ENCODE results near the gene CHRNA1. TPM values are rescaled to one million over a fixed set of nuclear protein-coding genes. Genes with fewer than 3 reads are reported as not detected.

CHRNA1 gene
- total and polyA plus RNA-seq, 2 experiments from 2014 or later = 0.16 TPM; not detected in 1

GRCh38 chr2:174703430-174703829, 60.8 kb downstream of the CHRNA1 start:
- no peaks in the 10 kb centered on the region for H3K4me1 ChIP-seq (ENCODE audit: insufficient read depth)
- 38 to 40% methylated on average over 3 of the region's 3 CpGs for WGBS, 2 experiments (ENCODE audit: low coverage in 1 of 2, low lambda C conversion rate in 2 of 2, missing lambda C conversion rate in 2 of 2)

GRCh38 chr2:174702541-174702940, 61.7 kb downstream of the CHRNA1 start:
- Histone ChIP-seq H3K9me3 (ENCODE audit: low read depth) (no peaks in the 10 kb centered on the region), H3K9me2 (ENCODE audit: insufficient read depth) (no peaks in the 10 kb centered on the region), H3K79me2 (ENCODE audit: insufficient read depth) (no peaks in the 10 kb centered on the region), H2AFZ (no peak overlapping the region), H3K4me1 (ENCODE audit: insufficient read depth) (no peaks in the 10 kb centered on the region), H4K20me1 (ENCODE audit: insufficient read depth) (no peaks in the 10 kb centered on the region), H3K9ac (no peak overlapping the region), H3K4me2 (ENCODE audit: unreplicated experiment) (no peak overlapping the region), H3K4me3 (no peak overlapping the region), H3K36me3 (ENCODE audit: low read depth) (no peaks in the 10 kb centered on the region), H3K27ac (no peak overlapping the region), H3K27me3 (replicated peaks; ENCODE audit: insufficient read depth) (no peaks in the 10 kb centered on the region; the same call in 1 of the 2 replicates), H3F3A (ENCODE audit: insufficient read depth) (no peaks in the 10 kb centered on the region)
- in situ Hi-C loops (cut with MboI) = loop anchor here (25.0 kb wide), 1 partner anchor 610 kb away; no protein-coding TSS in a partner anchor
- no peak for DNase-seq
- TF ChIP-seq EZH2phosphoT487 (IDR thresholded peaks at IDR 0.05; ENCODE audit: insufficient read depth, low read depth) (no peak), EZH2 (IDR thresholded peaks at IDR 0.05; ENCODE audit: insufficient read depth, poor library complexity, severe bottlenecking) (no peak)
- 13 to 22% methylated on average over 3 of the region's 3 CpGs for WGBS, 2 experiments (ENCODE audit: low coverage in 1 of 2, low lambda C conversion rate in 2 of 2, missing lambda C conversion rate in 2 of 2)

More at GRCh38 chr2:174703430-174703829, 60.8 kb downstream of the CHRNA1 start:
- no peaks in the 10 kb centered on the region; the same call in 1 of the 2 replicates for H3K27me3 ChIP-seq (replicated peaks; ENCODE audit: insufficient read depth)
- H3F3A ChIP-seq (ENCODE audit: insufficient read depth) = no peaks in the 10 kb centered on the region
- in situ Hi-C loops (cut with MboI) = loop anchor here (25.0 kb wide), 1 partner anchor 609 kb away; no protein-coding TSS in a partner anchor
- DNase-seq = no peak
- H3K36me3 ChIP-seq (ENCODE audit: low read depth) = no peaks in the 10 kb centered on the region
- H3K9me2 ChIP-seq (ENCODE audit: insufficient read depth) = no peaks in the 10 kb centered on the region
- H3K9me3 ChIP-seq (ENCODE audit: low read depth) = no peaks in the 10 kb centered on the region
- no peak overlapping the region for H3K4me2 ChIP-seq (ENCODE audit: unreplicated experiment)
- no peak overlapping the region for H2AFZ ChIP-seq
- no peaks in the 10 kb centered on the region for H4K20me1 ChIP-seq (ENCODE audit: insufficient read depth)
- no peak overlapping the region for H3K4me3 ChIP-seq
- H3K27ac ChIP-seq = no peak overlapping the region
- no peaks in the 10 kb centered on the region for H3K79me2 ChIP-seq (ENCODE audit: insufficient read depth)
- TF ChIP-seq EZH2 (IDR thresholded peaks at IDR 0.05; ENCODE audit: insufficient read depth, poor library complexity, severe bottlenecking) (no peak), EZH2phosphoT487 (IDR thresholded peaks at IDR 0.05; ENCODE audit: insufficient read depth, low read depth) (no peak)
- H3K9ac ChIP-seq = no peak overlapping the region

DNA sequence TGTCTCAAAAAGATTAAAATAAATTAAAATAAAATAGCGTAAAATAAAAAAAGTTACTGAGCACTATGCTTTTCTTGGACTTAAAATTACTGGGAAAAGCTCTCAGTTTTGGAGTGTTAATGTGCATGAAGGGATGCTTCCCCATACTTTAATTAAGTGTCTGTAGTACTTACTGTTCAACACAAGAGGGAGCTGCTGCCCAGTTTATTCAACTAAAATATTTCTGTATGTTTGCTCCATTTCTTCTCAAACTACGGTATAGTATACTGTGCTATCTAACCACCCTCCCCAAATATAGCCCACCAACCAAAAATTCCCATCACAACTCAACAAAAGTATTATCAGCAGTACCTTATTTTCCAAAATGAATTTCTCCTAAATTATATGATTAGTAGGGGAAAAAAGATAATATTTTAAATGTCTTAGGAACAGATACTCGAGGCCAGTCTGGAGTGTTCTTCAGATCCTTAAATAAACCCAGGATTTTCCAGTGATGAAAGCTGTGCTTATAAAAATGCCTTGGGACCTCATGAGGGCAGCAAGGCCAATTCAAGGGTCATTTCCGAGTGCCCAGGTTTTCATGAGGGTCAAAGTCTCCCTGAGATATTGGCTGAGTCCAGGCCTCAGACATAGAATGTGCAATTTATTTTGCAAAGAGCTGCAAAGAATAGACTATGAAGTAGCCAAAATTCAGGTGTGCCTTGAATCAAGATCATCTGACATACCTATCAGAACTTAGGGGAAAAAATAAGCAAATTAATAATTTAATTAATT, 64.1 kb downstream of the CHRNA1 start:
- H3K79me2 ChIP-seq (ENCODE audit: insufficient read depth) = no peaks in the 10 kb centered on the region
- H3K9ac ChIP-seq = no peak overlapping the region
- H3K4me3 ChIP-seq = no peak overlapping the region
- 0 out of 2 replicates have a peak overlapping the region, but pooled peaks have one; percentile 8 for H2AFZ ChIP-seq
- no peaks in the 10 kb centered on the region; the same call in none of the 2 replicates for H3K27me3 ChIP-seq (replicated peaks; ENCODE audit: insufficient read depth)
- peak; percentile 67 for DNase-seq
- no peaks in the 10 kb centered on the region for H3F3A ChIP-seq (ENCODE audit: insufficient read depth)
- in situ Hi-C loops (cut with MboI) = loop anchor here (10.0 to 25.0 kb wide), 2 partner anchors 235 to 612 kb away; no protein-coding TSS in a partner anchor
- H3K4me2 ChIP-seq (ENCODE audit: unreplicated experiment) = no peak overlapping the region
- H4K20me1 ChIP-seq (ENCODE audit: insufficient read depth) = no peaks in the 10 kb centered on the region
- H3K9me3 ChIP-seq (ENCODE audit: low read depth) = no peaks in the 10 kb centered on the region
- no peaks in the 10 kb centered on the region for H3K36me3 ChIP-seq (ENCODE audit: low read depth)
- H3K4me1 ChIP-seq (ENCODE audit: insufficient read depth) = no peaks in the 10 kb centered on the region
- no peak for TF ChIP-seq EZH2phosphoT487 (IDR thresholded peaks at IDR 0.05; ENCODE audit: insufficient read depth, low read depth)
- no peak for TF ChIP-seq EZH2 (IDR thresholded peaks at IDR 0.05; ENCODE audit: insufficient read depth, poor library complexity, severe bottlenecking)
- H3K27ac ChIP-seq = no peak overlapping the region
- 38 to 40% methylated on average over 4 of the region's 4 CpGs for WGBS, 2 experiments (ENCODE audit: low coverage in 1 of 2, low lambda C conversion rate in 2 of 2, missing lambda C conversion rate in 2 of 2)
- no peaks in the 10 kb centered on the region for H3K9me2 ChIP-seq (ENCODE audit: insufficient read depth)

Other genes with a start within 250 kb of the CHRNA1 start
- 20.1 and 21.4 TPM in 2 replicates for gene WIPF1, start 166.7 kb downstream of the CHRNA1 start, total RNA-seq (2014; rRNA removed; shearing (Covaris generic))
- gene WIPF1, start 166.7 kb downstream of the CHRNA1 start, polyA plus RNA-seq (2016; fragmentation: Nextera tagmentation; extraction: Ambion mirVana) = 47.8 and 50.3 TPM in 2 replicates
- 101 and 115 TPM in 2 replicates for gene CHN1, start 240.9 kb upstream of the CHRNA1 start, total RNA-seq (2014; rRNA removed; shearing (Covaris generic))
- gene CHN1, start 240.9 kb upstream of the CHRNA1 start, polyA plus RNA-seq (2016; fragmentation: Nextera tagmentation; extraction: Ambion mirVana) = 126 and 130 TPM in 2 replicates

All from GM23248 (cell line).